Measurements from ENCODE around the gene C2CD2L. TPM values are rescaled to one million over a fixed set of nuclear protein-coding genes. Genes with fewer than 3 reads are reported as not detected.

Gene C2CD2L
- total RNA-seq, 1 donor from 2014 or later: 1.3 TPM

DNA sequence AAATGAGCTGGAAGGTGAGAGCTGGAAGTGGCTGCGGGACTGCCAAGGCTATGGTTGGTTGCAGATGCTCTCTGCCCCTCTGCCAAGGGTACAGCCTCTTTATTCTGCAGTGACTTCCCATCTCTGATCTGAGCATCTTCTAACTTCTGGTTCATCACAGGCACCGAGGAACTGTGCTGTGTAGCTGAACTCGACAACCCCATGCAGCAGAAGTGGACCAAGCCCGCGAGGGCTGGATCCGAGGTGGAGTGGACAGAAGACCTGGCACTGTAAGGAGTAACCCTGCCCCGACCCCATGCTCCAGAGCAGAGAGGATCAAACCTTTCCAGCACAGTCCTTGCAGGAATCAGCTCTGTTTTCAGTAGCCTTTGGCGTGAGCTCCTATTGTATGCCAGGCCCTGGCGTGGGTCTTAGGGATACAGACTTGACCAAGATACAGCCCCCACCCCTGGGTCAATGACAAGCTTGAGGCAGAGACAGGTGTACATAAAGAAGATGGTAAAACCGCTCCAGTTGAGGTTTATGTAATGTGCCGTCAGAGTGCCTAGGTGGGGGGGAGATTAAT is 4.3 kb downstream of the C2CD2L start:
- H3K27me3 ChIP-seq (ENCODE audit: control insufficient read depth, insufficient read depth, low read length): no peaks in the 10 kb centered on the region
- no peak for FAIRE-seq
- H3K4me3 ChIP-seq (ENCODE audit: low read depth, low read length): no peak overlapping the region
- TF ChIP-seq, protein P1, sequence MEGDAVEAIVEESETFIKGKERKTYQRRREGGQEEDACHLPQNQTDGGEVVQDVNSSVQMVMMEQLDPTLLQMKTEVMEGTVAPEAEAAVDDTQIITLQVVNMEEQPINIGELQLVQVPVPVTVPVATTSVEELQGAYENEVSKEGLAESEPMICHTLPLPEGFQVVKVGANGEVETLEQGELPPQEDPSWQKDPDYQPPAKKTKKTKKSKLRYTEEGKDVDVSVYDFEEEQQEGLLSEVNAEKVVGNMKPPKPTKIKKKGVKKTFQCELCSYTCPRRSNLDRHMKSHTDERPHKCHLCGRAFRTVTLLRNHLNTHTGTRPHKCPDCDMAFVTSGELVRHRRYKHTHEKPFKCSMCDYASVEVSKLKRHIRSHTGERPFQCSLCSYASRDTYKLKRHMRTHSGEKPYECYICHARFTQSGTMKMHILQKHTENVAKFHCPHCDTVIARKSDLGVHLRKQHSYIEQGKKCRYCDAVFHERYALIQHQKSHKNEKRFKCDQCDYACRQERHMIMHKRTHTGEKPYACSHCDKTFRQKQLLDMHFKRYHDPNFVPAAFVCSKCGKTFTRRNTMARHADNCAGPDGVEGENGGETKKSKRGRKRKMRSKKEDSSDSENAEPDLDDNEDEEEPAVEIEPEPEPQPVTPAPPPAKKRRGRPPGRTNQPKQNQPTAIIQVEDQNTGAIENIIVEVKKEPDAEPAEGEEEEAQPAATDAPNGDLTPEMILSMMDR (IDR thresholded peaks at IDR 0.05; ENCODE audit: insufficient read depth, low read length, severe bottlenecking): no peak
- no peak for DNase-seq (ENCODE audit: low read depth)
- H3K36me3 ChIP-seq (ENCODE audit: control insufficient read depth, insufficient read depth, low read length): peaks cover 8% of the 10 kb centered on the region

DNA sequence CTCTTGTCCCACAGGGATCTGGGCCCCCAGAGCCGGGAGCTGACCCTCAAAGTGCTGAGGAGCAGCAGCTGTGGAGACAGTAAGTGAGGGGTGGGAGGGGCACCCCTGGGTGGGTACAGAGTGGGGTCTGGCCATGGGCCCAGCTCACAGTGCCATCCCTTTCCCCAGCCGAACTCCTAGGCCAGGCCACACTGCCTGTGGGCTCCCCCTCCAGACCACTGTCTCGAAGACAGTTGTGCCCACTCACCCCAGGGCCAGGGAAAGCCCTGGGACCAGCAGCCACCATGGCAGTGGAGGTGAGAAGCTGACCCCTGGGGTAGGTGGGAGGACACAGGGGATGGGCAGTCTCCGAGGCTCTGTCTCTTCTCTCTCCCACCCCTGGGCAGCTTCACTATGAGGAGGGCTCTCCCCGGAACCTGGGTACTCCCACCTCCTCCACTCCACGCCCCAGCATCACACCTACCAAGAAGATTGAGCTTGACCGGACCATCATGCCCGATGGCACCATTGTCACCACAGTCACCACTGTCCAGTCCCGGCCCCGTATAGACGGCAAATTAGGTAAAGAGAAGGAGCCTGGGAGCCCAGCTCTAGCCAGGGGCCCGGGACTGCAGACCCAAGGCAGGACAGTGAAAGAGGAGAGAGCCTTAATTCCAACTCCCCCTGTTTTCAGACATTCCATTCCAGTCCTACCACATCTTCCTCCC is 5.3 kb downstream of the C2CD2L start:
- Histone ChIP-seq H3K4me3 (ENCODE audit: low read depth, low read length) (no peak overlapping the region), H3K36me3 (ENCODE audit: control insufficient read depth, insufficient read depth, low read length) (peaks cover 10% of the 10 kb centered on the region), H3K27me3 (ENCODE audit: control insufficient read depth, insufficient read depth, low read length) (no peaks in the 10 kb centered on the region)
- TF ChIP-seq, protein P1 (IDR thresholded peaks at IDR 0.05; ENCODE audit: insufficient read depth, low read length, severe bottlenecking): no peak
- DNase-seq (ENCODE audit: low read depth) (no peak), FAIRE-seq (no peak)

DNA sequence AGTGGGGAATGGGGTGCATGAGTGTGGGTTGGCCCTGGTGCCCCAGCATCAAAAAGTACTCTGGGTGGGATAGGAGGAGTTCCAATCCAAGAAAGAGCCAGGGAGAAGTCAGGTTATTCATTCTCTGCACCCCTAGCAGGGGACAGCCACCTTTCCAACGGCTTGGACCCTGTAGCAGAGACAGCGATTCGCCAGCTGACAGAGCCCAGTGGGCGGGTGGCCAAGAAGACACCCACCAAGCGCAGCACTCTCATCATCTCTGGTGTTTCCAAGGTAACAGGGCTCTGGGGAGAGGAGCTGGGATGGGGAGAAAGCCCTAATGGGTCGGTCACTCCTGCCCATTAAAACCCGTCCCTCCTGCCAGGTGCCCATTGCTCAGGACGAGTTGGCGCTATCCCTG is 6.6 kb downstream of the C2CD2L start:
- no peak overlapping the region for H3K4me3 ChIP-seq (ENCODE audit: low read depth, low read length)
- TF ChIP-seq, protein P1 (IDR thresholded peaks at IDR 0.05; ENCODE audit: insufficient read depth, low read length, severe bottlenecking): no peak
- DNase-seq (ENCODE audit: low read depth) (no peak), FAIRE-seq (no peak)
- H3K27me3 ChIP-seq (ENCODE audit: control insufficient read depth, insufficient read depth, low read length): no peaks in the 10 kb centered on the region
- peaks cover 10% of the 10 kb centered on the region for H3K36me3 ChIP-seq (ENCODE audit: control insufficient read depth, insufficient read depth, low read length)

DNA sequence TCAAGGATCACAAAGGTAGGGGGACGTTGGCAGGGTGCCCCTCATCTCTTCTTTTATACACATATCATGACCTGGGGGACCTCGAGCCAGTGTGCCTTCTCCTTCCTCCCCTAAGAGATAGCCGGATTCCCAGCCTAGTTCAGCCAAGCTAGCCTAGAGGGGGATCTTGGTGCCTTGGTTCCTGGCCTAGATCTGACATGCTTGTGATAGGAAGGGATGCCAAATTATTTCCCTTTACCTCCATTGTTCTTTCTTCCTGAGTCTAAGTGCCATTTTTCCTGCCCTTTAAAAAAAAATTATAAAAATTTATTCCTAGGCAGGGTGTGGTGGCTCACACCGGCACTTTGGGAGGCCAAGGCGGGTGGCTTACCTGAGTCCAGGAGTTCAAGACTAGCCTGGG is 7.2 kb downstream of the C2CD2L start:
- DNase-seq (ENCODE audit: low read depth): no peak
- Histone ChIP-seq H3K36me3 (ENCODE audit: control insufficient read depth, insufficient read depth, low read length) (peaks cover 10% of the 10 kb centered on the region), H3K27me3 (ENCODE audit: control insufficient read depth, insufficient read depth, low read length) (no peaks in the 10 kb centered on the region), H3K4me3 (ENCODE audit: low read depth, low read length) (no peak overlapping the region)
- TF ChIP-seq, protein P1 (IDR thresholded peaks at IDR 0.05; ENCODE audit: insufficient read depth, low read length, severe bottlenecking): no peak
- no peak for FAIRE-seq

DNA sequence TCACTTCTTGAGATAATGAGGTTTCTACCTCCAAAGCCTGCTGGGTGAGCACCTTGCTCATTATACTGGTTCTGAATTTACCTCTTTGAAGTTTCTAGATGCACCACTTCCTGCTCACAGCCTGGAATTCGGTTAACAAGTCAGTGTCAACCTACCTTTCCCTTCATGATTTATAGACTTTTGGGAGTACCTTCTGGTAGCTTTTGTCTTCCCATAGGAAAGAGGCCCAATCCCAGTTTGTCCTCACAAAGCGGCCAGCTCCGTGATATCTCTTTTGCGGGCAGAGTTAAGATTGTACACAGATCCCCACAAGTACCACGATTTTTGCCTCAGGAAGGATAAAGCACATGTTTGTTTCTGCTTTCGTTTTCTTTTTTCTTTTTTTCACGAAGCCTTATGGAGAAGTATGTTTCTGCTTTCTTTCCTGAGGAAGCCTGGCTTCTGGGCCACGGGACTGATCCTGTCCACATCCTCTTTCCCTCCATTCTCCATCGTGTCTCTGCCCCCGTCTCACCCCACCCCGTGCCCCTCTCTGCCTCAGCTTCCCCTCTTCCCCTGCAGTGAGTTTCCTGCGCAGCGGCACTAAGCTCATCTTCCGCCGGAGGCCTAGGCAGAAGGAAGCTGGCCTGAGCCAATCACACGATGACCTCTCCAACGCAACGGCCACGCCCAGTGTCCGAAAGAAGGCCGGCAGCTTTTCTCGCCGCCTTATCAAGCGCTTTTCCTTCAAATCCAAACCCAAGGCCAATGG is 8.5 kb downstream of the C2CD2L start:
- H3K36me3 ChIP-seq (ENCODE audit: control insufficient read depth, insufficient read depth, low read length): peaks cover 10% of the 10 kb centered on the region
- no peaks in the 10 kb centered on the region for H3K27me3 ChIP-seq (ENCODE audit: control insufficient read depth, insufficient read depth, low read length)
- FAIRE-seq (no peak), DNase-seq (ENCODE audit: low read depth) (no peak)
- no peak overlapping the region for H3K4me3 ChIP-seq (ENCODE audit: low read depth, low read length)
- TF ChIP-seq, protein P1 (IDR thresholded peaks at IDR 0.05; ENCODE audit: insufficient read depth, low read length, severe bottlenecking): no peak
